Measurements from ENCODE around the gene MOB3A. TPM values are rescaled to one million over a fixed set of nuclear protein-coding genes. Genes with fewer than 3 reads are reported as not detected.

Gene MOB3A
- total RNA-seq, 1 donor from 2014 or later: 12.0 TPM

DNA sequence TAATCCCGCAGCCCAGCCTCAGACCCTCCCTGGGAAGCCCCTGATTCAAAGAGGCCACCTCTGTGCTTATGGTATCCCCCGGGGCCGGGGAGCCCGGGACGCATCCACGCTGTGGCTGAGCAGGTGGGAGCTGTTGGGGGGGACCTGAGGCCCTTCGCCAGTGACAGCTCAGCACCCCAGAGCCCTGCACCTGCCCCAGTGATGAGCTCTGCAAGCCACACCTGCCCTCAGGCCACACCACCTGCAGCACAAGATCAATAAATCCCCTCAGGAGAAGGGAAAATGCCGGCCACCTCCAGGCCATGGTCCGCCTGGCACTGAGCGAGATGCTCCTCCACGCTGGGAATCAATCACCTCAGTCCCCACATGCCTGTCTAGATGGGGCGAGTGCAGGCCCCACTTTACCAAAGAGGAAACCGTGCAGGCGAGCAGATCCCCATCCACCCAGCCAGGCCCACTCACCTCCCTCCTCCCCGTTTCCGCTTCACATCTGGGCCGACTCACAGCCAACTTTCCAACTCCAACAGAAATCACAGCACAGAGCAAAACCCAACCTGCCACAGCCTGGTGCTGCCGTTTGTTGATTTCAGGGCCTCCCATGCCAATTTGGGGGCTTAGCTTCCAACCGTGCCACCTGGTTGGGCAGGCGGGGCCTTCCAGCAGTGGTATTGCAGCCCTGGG lies 12.8 kb downstream of the MOB3A start:
- Histone ChIP-seq H3K9me3 (ENCODE audit: control insufficient read depth in 3 of 3, low read length in 3 of 3) (no peaks in the 10 kb centered on the region), H3K9ac (ENCODE audit: low read depth in 1 of 3, low read length in 3 of 3) (no peak overlapping the region), H3K4me3 (ENCODE audit: low read length in 3 of 3) (no peak overlapping the region), H3K27me3 (ENCODE audit: control insufficient read depth in 3 of 3, insufficient read depth in 3 of 3, low read length in 3 of 3) (no peaks in the 10 kb centered on the region), H3K4me1 (ENCODE audit: control insufficient read depth in 3 of 3, insufficient read depth in 3 of 3, low read length in 3 of 3) (peaks cover 0 to 22% (median 12%) of the 10 kb centered on the region in 3 donors), H3K27ac (ENCODE audit: low read depth, low read length) (no peak overlapping the region), H3K36me3 (ENCODE audit: control insufficient read depth in 3 of 3, insufficient read depth in 3 of 3, low read length in 3 of 3) (peaks cover 5 to 19% (median 15%) of the 10 kb centered on the region in 3 donors)

DNA sequence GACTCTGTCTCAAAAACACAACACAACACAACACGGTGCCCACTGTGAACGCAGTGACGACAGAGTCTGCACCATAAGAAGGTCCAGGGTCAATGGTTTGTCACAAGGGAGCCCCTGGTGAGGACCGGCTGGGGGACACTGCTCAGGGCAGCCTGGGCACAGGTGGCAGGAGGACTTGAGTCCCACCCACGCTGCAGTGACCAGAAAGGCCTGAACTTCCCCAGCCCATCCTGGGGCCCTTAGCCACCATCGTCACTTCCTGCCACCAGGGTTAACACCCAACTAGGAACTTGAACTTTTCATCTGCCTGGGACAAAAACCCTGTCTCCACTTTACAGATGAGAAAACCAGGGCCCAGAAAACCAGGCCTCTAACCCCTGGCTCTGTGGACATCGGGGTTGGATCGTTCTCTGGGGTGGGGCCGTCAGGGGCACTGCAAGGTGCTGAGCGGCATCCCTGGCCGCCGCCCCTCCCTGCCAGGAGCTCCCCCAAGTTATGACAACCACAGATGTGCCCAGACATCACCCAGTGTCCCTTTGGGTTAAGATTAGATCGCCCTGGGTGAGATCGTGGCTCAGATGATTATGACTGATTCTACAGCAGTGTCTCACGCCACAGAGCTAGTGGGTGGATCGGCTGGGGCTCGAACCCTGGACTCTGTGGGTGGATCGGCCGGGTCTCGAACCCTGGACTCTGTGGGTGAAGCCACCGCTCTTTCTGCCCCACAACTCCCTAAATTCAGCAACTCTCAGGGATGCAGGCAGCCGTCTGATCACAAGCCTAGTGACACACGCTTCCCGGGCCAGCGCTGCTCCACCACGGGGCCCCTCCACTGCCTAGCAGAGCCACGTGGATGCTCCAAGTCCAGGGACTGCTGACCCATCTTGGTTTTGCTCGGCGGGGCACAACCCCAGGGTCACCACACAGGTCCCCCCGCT lies 14.0 kb downstream of the MOB3A start:
- Histone ChIP-seq H3K36me3 (ENCODE audit: control insufficient read depth in 3 of 3, insufficient read depth in 3 of 3, low read length in 3 of 3) (peaks cover 12 to 28% (median 27%) of the 10 kb centered on the region in 3 donors), H3K4me3 (ENCODE audit: low read length in 3 of 3) (no peak overlapping the region), H3K9me3 (ENCODE audit: control insufficient read depth in 3 of 3, low read length in 3 of 3) (no peaks in the 10 kb centered on the region), H3K9ac (ENCODE audit: low read depth in 1 of 3, low read length in 3 of 3) (no peak overlapping the region), H3K4me1 (ENCODE audit: control insufficient read depth in 3 of 3, insufficient read depth in 3 of 3, low read length in 3 of 3) (peaks cover 0 to 12% (median 7%) of the 10 kb centered on the region in 3 donors), H3K27ac (ENCODE audit: low read depth, low read length) (peak overlapping the region; percentile 44), H3K27me3 (ENCODE audit: control insufficient read depth in 3 of 3, insufficient read depth in 3 of 3, low read length in 3 of 3) (no peaks in the 10 kb centered on the region)

DNA sequence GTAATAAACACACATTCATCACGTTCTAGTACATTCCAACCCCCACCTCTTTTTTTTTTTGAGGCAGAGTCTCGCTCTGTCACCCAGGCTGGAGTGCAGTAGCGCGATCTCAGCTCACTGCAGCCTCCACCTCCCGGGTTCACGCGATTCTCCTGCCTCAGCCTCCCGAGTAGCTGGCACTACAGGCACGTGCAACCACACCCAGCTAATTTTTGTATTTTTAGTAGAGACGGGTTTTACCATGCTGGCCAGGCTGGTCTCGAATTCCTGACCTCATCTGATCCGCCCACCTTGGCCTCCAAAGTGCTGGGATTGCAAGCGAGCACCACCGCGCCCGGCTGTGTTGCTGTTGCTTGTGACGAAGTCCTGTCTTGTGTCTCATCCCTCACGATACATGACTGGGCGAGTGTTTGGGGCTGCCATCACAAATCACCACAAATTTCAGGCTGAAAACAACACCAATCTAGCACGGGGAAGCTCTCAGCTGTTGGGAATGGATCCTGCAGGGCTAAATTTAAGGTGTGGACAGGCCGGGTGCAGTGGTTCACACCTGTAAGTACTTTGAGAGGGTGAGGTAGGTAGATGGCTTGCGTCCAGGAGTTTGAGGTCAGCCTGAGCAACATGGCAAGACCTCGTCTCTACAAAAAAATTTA lies 15.7 kb downstream of the MOB3A start:
- no peak overlapping the region for H3K27ac ChIP-seq (ENCODE audit: low read depth, low read length)
- H3K36me3 ChIP-seq (ENCODE audit: control insufficient read depth in 3 of 3, insufficient read depth in 3 of 3, low read length in 3 of 3): peaks cover 21 to 38% (median 33%) of the 10 kb centered on the region in 3 donors
- H3K9ac ChIP-seq (ENCODE audit: low read depth in 1 of 3, low read length in 3 of 3): no peak overlapping the region
- peaks cover 0 to 9% (median 5%) of the 10 kb centered on the region in 3 donors for H3K4me1 ChIP-seq (ENCODE audit: control insufficient read depth in 3 of 3, insufficient read depth in 3 of 3, low read length in 3 of 3)
- no peaks in the 10 kb centered on the region for H3K9me3 ChIP-seq (ENCODE audit: control insufficient read depth in 3 of 3, low read length in 3 of 3)
- H3K27me3 ChIP-seq (ENCODE audit: control insufficient read depth in 3 of 3, insufficient read depth in 3 of 3, low read length in 3 of 3): no peaks in the 10 kb centered on the region
- no peak overlapping the region for H3K4me3 ChIP-seq (ENCODE audit: low read length in 3 of 3)

DNA sequence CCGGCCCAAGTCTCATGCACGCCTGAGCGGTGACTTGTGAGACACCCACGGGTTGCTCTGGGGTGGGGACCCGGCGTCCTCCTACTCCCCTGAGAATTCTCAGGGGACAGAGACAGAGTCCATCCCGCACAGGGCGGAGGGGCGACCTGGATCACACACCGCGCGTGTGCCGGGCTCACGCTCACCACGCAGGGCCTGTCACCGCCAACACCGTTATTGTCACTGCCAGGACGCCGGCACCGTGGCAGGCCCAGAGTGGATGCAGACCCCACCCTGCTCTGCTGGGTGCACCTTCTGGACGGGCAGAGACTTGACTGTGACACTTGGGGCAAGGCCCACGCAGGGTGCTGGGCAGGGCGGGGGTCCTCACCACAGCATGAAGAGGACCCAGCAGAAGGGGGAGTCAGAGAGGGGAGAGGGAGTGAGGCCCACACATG lies 16.2 kb downstream of the MOB3A start:
- peaks cover 0 to 9% (median 5%) of the 10 kb centered on the region in 3 donors for H3K4me1 ChIP-seq (ENCODE audit: control insufficient read depth in 3 of 3, insufficient read depth in 3 of 3, low read length in 3 of 3)
- H3K9ac ChIP-seq (ENCODE audit: low read depth in 1 of 3, low read length in 3 of 3): no peak overlapping the region
- peaks cover 26 to 38% (median 35%) of the 10 kb centered on the region in 3 donors for H3K36me3 ChIP-seq (ENCODE audit: control insufficient read depth in 3 of 3, insufficient read depth in 3 of 3, low read length in 3 of 3)
- H3K9me3 ChIP-seq (ENCODE audit: control insufficient read depth in 3 of 3, low read length in 3 of 3): no peaks in the 10 kb centered on the region
- H3K4me3 ChIP-seq (ENCODE audit: low read length in 3 of 3): no peak overlapping the region
- no peaks in the 10 kb centered on the region for H3K27me3 ChIP-seq (ENCODE audit: control insufficient read depth in 3 of 3, insufficient read depth in 3 of 3, low read length in 3 of 3)
- H3K27ac ChIP-seq (ENCODE audit: low read depth, low read length): no peak overlapping the region

DNA sequence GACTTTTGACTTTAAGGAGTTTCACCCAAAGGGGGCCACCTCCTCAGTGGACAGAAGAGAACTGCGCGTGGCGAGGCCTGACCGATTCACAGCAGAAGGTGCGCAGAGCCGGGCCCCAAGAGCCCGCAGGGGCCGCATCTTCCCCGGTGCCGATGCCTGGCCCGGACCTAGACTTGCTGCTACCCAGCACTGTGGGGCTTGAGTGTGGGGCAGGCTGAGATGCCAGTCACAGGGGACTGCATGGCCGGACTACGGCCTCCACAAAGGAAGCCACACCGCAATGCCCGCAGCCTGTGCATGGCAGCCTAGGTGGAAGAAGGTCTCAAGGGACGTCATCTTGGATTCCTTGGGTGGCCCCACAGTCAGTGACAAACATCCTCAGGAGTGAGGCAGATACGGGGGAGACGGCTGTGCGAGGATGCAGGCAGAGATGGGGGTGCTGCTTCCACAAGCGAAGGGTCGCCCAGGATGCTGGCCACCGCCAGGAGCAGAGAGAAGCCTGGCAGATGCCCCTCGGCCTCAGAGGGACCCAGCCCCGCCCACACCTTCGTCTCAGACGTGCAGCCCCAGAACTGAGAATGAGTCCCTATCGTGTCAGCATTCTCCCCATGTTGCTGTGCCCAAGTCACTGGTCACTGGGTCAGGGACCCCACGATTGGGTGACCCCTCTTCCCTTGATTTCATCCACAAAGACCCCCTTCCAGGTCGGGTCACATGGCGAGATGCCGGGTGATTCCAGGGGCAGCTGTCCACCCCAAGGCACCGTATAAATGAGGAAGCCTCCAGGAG lies 16.9 kb downstream of the MOB3A start:
- Histone ChIP-seq H3K27ac (ENCODE audit: low read depth, low read length) (no peak overlapping the region), H3K9ac (ENCODE audit: low read depth in 1 of 3, low read length in 3 of 3) (no peak overlapping the region), H3K4me3 (ENCODE audit: low read length in 3 of 3) (no peak overlapping the region), H3K9me3 (ENCODE audit: control insufficient read depth in 3 of 3, low read length in 3 of 3) (no peaks in the 10 kb centered on the region), H3K27me3 (ENCODE audit: control insufficient read depth in 3 of 3, insufficient read depth in 3 of 3, low read length in 3 of 3) (no peaks in the 10 kb centered on the region), H3K36me3 (ENCODE audit: control insufficient read depth in 3 of 3, insufficient read depth in 3 of 3, low read length in 3 of 3) (peaks cover 26 to 37% (median 35%) of the 10 kb centered on the region in 3 donors), H3K4me1 (ENCODE audit: control insufficient read depth in 3 of 3, insufficient read depth in 3 of 3, low read length in 3 of 3) (peaks cover 0 to 9% (median 5%) of the 10 kb centered on the region in 3 donors)

DNA sequence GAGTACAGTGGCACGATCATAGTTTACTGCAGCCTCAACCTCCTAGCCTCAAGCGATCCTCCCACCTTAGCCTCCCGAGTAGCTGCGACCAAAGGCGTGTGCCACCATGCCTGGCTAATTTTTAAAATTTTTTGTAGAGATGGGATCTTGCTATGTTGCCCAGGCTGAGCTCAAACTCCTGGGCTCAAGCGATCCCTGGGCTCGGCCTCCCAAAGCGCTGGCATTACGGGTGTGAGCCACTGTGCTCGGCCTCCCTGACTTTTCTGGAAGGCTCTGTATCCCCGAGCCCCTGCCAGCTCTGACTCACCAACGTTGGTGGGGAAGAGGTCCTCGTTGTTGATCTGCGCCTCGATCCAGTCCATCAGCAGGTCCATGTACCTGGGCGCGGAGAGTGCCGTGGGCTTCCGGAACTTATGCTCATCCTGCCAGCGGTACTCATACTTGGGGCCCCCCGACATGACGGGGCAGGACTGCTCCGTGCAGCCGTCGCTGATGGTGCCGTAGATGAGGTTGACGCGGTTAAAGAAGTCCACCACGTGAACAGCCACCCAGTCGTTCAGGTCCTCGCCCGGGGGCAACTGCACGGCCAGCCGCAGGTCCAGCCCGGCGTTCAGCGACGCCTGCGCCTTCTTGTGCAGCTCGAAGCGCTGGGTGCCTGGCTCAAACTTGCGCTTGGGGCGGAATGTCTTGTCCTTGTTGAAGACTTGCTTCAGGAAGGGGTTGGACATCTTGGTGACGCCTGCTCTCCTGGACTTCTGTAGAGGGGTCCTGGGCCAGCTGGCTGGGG lies 18.1 kb downstream of the MOB3A start:
- Histone ChIP-seq H3K4me1 (ENCODE audit: control insufficient read depth in 3 of 3, insufficient read depth in 3 of 3, low read length in 3 of 3) (peaks cover 0 to 4% (median 0%) of the 10 kb centered on the region in 3 donors), H3K9ac (ENCODE audit: low read depth in 1 of 3, low read length in 3 of 3) (no peak overlapping the region), H3K36me3 (ENCODE audit: control insufficient read depth in 3 of 3, insufficient read depth in 3 of 3, low read length in 3 of 3) (peaks cover 26 to 42% (median 37%) of the 10 kb centered on the region in 3 donors), H3K4me3 (ENCODE audit: low read length in 3 of 3) (no peak overlapping the region), H3K27ac (ENCODE audit: low read depth, low read length) (no peak overlapping the region), H3K9me3 (ENCODE audit: control insufficient read depth in 3 of 3, low read length in 3 of 3) (no peaks in the 10 kb centered on the region), H3K27me3 (ENCODE audit: control insufficient read depth in 3 of 3, insufficient read depth in 3 of 3, low read length in 3 of 3) (no peaks in the 10 kb centered on the region)

DNA sequence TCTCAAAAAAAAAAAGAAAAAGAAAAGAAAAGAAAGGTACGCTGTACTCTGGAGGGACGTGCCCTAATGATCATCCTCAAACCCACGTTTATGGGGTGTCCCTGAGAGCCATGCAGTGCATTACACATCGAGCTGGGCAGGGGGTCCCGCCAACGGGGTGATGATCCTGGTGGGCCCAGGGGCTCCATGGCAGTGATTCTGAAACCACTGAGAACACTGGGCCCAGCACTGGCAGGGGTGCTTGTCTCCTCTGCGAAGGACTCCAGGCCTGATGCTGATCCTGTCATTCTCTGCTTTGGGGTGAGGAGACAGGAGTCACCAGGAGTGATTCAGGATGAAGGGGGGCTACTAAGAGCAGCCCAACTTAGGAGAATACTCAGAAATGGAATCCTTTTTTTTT lies 18.7 kb downstream of the MOB3A start:
- H3K27me3 ChIP-seq (ENCODE audit: control insufficient read depth in 3 of 3, insufficient read depth in 3 of 3, low read length in 3 of 3): no peaks in the 10 kb centered on the region
- no peaks in the 10 kb centered on the region for H3K9me3 ChIP-seq (ENCODE audit: control insufficient read depth in 3 of 3, low read length in 3 of 3)
- H3K4me1 ChIP-seq (ENCODE audit: control insufficient read depth in 3 of 3, insufficient read depth in 3 of 3, low read length in 3 of 3): peaks cover 0 to 3% (median 0%) of the 10 kb centered on the region in 3 donors
- H3K36me3 ChIP-seq (ENCODE audit: control insufficient read depth in 3 of 3, insufficient read depth in 3 of 3, low read length in 3 of 3): peaks cover 29 to 47% (median 43%) of the 10 kb centered on the region in 3 donors
- no peak overlapping the region for H3K9ac ChIP-seq (ENCODE audit: low read depth in 1 of 3, low read length in 3 of 3)
- H3K27ac ChIP-seq (ENCODE audit: low read depth, low read length): no peak overlapping the region
- no peak overlapping the region for H3K4me3 ChIP-seq (ENCODE audit: low read length in 3 of 3)

DNA sequence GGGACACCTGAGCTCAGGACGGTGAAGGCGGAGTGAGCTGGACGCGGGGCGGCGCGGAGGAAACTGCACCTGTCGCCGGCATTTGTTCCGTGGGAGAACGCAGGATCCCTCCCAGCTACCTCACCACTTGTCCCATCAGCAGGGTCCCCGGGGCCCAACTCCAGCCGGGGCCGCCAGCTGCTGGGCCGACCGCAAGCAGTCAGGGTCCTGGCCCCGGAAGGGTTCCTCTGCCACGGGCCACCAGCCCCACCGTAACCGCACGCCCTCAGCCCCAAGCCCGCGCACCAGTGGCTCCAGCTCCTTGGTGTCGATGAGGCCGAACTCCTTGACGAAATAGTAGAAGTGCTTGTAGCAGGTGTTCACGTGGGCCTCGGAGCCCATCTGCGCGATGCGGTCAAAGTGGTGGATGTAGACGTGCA lies 19.6 kb downstream of the MOB3A start:
- H3K27me3 ChIP-seq (ENCODE audit: control insufficient read depth in 3 of 3, insufficient read depth in 3 of 3, low read length in 3 of 3): no peaks in the 10 kb centered on the region
- no peaks in the 10 kb centered on the region for H3K4me1 ChIP-seq (ENCODE audit: control insufficient read depth in 3 of 3, insufficient read depth in 3 of 3, low read length in 3 of 3)
- H3K27ac ChIP-seq (ENCODE audit: low read depth, low read length): no peak overlapping the region
- H3K36me3 ChIP-seq (ENCODE audit: control insufficient read depth in 3 of 3, insufficient read depth in 3 of 3, low read length in 3 of 3): peaks cover 31 to 48% (median 45%) of the 10 kb centered on the region in 3 donors
- no peaks in the 10 kb centered on the region for H3K9me3 ChIP-seq (ENCODE audit: control insufficient read depth in 3 of 3, low read length in 3 of 3)
- no peak overlapping the region for H3K9ac ChIP-seq (ENCODE audit: low read depth in 1 of 3, low read length in 3 of 3)
- H3K4me3 ChIP-seq (ENCODE audit: low read length in 3 of 3): no peak overlapping the region
